Mammary epithelial cell (primary cell): Measurements from ENCODE around the gene FAM170A.

ENCODE experiments used
- CTCF ChIP-seq, 2 donors: IDR thresholded peaks in 1 of 2; conservative IDR thresholded peaks in 1 of 2; 2 replicates each; pipeline ENCODE4 v1.5.1; 2011 to 2012; ENCODE audit warnings: inconsistent platforms in 2 of 2, low read length in 2 of 2, mild to moderate bottlenecking in 2 of 2, control low read depth in 1 of 2, low read depth in 1 of 2; ENCODE audit not compliant: insufficient read depth in 1 of 2; ENCODE audit errors: extremely low read depth in 1 of 2
- EZH2 ChIP-seq: IDR thresholded peaks from 2 replicates; pipeline ENCODE4 v1.6.1; 2012; ENCODE audit warnings: low read length, inconsistent platforms, borderline replicate concordance

- no peak for TF ChIP-seq CTCF (conservative IDR thresholded peaks at IDR 0.05 in 1 of 2, IDR thresholded peaks at IDR 0.05 in 1 of 2; ENCODE audit: extremely low read depth in 1 of 2, insufficient read depth in 1 of 2, low read depth in 1 of 2, low read length in 2 of 2)
- no peak for TF ChIP-seq EZH2
Measured at GRCh38 chr5:119582987-119583386, 46.4 kb upstream of the FAM170A start.
